Activated CD4-positive, alpha-beta T cell treated with anti-CD3 and anti-CD28 coated beads, Interleukin-2, amount 50 U/mL, for 48 hours (primary cell): ENCODE results near the gene PAMR1.

Source experiments
- DNase-seq, 2 experiments: peaks; one replicate each; pipeline ENCODE4 v3.0.0-alpha.2; 2020

The PAMR1 gene

DNA sequence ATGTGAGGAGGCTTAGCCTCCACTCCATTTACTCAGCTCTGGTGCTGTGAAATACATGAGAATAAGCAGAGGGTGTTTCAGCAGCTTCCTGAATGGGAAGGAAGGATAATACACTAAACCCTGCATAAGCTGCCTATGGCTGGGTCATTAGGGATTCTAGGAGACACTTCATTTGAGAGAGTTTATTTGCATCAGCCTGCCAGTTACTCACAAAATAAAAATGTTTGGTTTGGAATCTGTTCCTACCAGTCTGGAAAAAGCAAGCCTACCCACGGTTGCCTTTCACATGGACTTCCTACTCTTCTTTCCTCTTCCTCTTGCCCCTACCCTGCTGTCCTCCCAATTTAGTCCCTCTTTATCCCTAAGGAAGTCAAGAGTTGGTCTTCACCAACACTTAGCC, 126.5 kb downstream of the PAMR1 start:
- DNase-seq: no peak

DNA sequence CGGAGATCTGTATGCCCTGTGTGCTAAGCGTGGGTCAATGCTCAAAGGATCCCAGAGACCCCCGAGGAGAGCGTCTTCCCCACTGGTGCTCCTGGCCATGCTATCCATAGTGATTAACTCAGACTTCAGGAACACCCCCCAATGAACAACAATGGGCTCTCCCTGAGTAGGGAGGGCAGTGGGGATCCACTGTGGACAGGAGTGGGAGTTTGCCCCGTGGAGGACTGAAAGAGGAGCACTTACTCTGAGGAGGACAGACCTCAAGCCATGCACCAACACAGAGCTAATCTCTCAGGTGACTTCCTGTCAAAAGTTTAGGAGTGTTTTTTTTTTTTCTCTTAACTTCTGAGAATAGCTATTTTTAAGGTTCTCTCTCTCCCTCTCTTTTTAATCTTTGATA, 130.5 kb downstream of the PAMR1 start:
- no peak for DNase-seq

- DNase-seq: no peak
Observed at GRCh38 chr11:35393098-35393497, 132.3 kb downstream of the PAMR1 start.

GRCh38 chr11:35391922-35392688, 133.3 kb downstream of the PAMR1 start:
- peak; percentile 89 to 90 for DNase-seq

DNA sequence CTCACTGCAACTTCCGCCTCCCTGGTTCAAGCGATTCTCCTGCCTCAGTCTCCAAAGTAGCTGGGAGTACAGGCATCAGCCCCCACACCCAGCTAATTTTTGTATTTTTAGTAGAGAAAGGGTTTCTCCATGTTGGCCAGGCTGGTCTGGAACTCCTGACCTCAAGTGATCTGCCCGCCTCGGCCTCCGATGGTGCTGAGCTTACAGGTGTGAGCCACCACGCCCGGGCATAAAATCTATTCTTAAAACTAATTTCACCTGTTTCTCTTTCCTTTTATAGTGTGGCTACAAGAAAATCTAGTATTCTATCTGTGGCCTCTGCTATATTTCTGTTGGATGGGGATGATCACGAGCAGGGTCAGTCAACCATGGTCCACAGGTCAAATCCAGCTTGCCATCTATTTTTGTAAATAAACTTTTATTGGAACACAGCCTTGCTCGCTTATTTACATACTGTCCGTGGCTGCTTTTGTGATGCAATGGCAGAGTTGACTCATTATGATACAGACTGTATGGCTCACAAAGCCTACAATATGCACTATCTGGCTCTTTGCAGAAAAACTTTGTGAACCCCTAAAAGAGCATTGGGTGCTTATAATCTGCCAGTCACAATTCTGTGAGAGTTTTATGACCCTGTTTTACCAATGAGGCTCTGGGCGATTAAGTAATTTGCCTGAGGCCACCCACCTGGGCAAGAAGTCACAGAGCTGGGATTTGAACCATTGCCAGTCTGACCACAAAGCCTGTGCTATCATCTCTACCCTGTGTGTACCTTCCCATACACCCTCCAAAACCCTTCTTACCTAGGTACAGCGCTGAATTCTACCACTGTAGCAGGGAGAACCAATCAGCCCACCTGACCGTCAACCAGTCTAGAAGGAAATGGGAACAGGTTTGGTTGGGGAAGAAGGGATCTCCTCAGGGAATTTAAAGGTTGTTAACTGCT, 134.4 kb downstream of the PAMR1 start:
- DNase-seq: peak; percentile 26 to 45

DNA sequence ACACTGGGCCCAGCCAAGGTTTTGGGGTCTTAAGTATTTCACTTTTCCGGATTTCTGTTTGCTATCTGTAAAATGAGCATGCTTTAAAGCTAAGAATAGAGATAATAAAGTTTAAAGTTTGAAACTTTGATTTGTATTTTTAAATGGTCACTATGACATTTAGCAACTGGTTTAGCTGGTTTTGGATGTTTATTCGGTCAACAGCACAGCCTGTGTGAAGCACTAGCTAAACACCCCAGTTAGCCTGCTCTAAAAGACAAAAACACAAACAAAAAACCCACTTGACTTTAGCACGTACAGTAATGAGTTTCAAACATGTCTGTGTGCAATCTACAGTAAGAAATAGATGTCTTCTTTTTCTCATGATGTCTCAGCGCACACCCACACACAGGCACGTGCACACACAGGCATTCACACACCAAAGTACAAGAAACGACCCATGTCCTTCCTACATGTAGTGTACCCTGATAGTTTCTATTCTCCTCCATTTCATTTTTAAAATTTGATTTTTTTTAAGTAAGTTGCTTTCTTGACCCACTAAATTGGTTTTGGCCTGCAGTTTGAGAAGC, 135.4 kb downstream of the PAMR1 start:
- peak; percentile 49 to 59 for DNase-seq

DNA sequence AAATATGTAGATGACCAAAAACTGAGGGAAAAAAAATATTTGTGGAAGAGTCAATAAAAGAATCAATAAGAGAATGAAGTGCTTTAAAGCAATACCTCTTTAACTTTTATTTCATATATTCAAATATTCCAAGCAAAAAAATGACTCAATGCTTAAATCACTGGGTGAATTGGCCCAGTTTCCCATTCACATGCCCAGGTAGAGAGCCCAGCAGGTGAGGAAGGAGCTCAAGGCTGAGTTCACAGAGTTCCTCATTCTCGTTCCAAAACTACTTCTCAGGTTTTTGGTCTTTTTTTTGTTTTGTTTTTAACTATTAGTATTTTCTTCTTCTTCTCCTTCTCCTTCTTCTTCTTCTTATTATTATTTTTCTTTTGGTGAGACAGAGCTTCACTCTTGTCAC, 136.3 kb downstream of the PAMR1 start:
- no peak for DNase-seq

- DNase-seq: no peak
Observed at GRCh38 chr11:35388061-35388460, 137.4 kb downstream of the PAMR1 start.

- DNase-seq: no peak
Observed at GRCh38 chr11:35387111-35387982, 138.1 kb downstream of the PAMR1 start.

- no peak for DNase-seq
Observed at GRCh38 chr11:35383953-35384352, 141.5 kb downstream of the PAMR1 start.
